Activated CD8-positive, alpha-beta memory T cell treated with anti-CD3 and anti-CD28 coated beads, Interleukin-2, amount 50 U/mL, for 4 hours (primary cell): ENCODE results near the gene TAF4.
"Not testable (repeated sequence)": the region's sequence is repeated elsewhere in the genome, so short reads cannot be mapped to it uniquely, and the experiment has no call there.

ENCODE experiments used
- DNase-seq: peaks from one replicate; pipeline ENCODE4 v3.0.0-alpha.2; 2020

TAF4 gene

DNA sequence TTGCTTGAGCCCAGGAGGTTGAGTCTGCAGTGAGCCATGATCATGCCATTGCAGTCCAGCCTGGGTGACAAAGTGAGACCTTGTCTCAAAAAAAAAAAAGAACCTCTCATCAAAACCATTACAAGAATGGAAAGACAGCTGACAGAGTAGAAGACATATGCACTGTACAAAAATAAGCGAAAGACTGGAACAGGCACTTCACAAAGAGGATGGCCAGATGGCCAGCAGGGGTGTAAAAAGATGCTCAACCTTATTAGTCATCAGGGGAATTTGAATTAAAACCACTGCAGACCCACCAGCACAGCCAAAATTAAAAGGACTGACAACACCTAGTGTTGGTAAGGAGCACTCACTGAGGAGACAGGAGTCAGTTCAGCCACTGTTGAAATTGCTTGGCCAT is 13.5 kb upstream of the TAF4 start:
- DNase-seq: no peak

GRCh38 chr20:62073323-62073722 is 7.6 kb upstream of the TAF4 start:
- DNase-seq: no peak

GRCh38 chr20:62071669-62072430 is 6.2 kb upstream of the TAF4 start:
- DNase-seq: not testable (repeated sequence)

- no peak for DNase-seq
Measured at GRCh38 chr20:62069741-62070216, 4.1 kb upstream of the TAF4 start.

GRCh38 chr20:62068997-62069396 is 3.3 kb upstream of the TAF4 start:
- no peak for DNase-seq

DNA sequence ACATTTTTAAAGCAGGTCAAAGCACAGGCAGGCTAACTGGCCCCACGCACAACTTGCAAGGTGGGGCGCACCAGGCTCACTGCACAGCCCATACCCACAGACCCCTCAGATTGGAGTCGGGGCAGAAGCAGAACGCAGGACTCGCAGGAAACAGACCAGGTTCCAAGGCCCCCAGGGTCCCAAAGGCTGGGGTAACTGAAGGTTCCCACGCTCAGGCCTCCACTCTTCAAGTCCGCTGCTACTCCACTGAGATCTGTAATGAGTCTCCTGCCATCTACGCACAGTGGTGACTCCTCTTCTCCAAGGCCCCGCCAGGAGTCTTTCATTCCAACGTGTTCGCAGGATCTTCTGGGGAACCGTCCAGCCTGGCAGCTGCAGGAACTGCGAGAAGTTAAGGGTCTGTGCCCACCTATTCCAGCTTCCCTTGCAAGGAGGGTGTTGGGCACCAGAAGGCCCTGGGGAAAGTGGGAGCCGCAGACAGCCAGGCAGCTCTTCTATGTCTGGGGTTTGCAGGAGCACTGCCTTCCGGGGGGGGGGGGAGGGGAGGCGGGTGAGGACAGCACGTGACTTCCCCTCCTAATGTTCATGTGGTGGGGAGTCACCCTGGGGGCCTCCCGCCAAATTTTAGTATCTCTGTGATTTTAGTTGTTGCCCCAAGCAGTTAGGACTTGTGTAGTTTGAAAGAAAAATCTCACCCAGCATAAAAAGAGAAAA is 2.0 kb upstream of the TAF4 start:
- no peak for DNase-seq

- DNase-seq: no peak
Measured at GRCh38 chr20:62066983-62067433, 1.3 kb upstream of the TAF4 start.

- no peak for DNase-seq
Measured at GRCh38 chr20:62066339-62066982, 780 bp upstream of the TAF4 start.

GRCh38 chr20:62064770-62065673 is 659 bp downstream of the TAF4 start:
- no peak for DNase-seq

DNA sequence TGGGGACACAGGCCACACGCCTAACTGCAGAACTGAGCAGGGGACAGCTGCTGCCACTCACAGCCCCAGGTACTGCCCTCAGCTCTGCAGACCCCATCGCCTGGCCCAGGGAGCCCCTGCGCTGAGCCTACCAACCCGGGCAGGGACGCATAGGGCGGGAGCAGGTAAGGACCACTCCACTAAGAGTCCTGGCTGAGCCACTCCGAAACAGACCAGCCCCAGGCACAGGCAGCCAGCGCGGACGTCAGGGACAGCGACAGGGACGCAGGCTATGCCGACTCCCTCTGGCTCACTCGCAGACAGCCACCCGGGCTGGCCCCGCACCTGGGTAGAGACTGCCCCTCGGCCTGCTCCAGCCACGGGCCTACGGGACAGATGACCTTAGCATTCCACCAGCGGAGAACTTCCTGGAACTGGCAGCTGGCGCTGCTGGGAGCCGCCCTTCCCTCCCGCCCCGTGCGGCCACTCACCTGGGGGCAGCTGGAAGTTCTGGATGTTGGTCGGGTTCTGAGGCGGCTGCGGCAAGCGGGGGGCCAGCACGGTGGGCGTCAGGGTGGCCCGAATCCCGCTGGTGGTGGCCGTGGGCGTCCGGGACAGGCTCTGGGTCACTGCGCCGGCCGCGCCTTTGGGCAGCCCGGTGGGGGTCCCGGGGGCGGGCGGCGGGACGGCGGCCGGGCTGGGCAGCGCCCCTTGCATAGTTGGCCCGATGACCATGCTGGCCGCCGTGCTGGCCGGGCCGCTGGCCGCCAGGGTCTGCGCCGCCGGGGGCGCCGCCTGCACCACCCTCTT is 1.5 kb downstream of the TAF4 start:
- DNase-seq: no peak

DNA sequence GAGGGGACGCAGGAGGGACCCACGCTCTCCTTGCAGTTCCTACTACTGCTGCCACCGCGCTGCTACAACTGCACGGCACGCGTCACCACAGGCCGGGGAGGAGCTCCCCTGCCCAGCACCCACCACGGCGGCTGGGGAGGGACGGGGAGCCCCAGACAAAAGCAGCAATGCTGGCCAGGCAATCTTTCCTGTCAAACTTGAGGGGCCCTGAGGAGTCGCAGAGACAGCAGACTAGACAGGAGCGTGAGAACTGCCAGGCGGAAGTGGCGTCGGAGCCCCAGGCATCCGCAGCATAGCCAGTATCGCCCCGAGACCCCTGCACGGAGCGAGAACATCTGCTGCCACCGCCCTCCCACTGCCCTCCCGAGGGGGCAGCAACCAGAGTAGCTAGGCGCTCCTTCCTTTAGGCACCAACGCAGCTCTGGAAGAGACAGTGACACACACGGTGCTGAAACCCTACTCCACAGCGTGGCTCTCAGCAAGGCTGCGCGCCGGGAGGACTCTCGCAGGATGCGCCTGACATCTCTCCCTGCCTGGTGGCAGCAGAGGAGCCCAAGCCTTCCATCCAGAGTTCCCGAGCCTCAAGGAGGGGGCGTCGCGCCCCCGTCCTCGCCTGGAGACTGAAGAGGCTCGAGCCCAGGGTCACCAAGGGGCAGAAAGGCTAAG is 2.2 kb downstream of the TAF4 start:
- no peak for DNase-seq

- no peak for DNase-seq
Measured at GRCh38 chr20:62062661-62063314, 2.9 kb downstream of the TAF4 start.

- no peak for DNase-seq
Measured at GRCh38 chr20:62061851-62062423, 3.7 kb downstream of the TAF4 start.

DNA sequence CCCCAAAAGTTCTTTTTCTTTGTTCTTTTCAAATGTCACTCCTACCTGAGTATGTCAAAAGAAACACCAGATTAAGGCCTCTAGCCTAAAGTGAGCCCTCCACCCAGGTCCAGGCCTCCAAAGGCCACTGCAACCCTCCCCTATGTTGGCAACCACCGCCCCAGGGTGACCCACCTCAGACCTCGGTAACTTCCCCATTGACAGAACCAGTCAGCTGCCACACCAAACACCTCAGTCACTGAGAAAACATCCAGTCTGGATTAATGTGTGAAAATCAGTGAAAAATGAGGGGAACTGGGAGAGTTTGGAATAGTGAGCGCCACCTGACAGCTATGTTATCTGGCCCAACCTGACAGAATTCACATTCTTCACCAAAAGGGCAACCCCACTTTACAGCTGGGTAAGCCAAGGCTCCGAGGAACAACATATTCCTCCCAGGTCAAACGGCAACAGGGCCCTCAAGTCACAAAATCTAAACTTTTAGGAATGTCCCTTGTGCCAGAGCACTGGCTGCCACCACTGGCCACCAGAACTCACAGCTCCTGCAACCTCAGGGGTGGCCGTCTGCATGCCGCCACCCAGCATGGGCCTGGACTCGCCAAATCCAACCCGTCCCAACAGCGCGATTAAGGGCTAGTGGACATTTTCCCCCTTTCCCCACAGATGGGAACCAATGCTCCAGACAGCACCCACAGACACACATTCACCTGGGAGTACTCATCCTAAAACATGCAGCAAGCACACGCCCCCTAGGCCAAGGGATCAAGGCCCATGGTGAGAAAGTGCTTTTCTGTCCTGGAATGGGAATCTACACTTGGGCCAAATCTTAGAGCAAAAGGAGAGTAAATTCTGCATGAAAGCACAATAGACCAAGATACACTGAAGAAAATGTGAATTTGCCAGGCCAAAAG is 4.8 kb downstream of the TAF4 start:
- no peak for DNase-seq

DNA sequence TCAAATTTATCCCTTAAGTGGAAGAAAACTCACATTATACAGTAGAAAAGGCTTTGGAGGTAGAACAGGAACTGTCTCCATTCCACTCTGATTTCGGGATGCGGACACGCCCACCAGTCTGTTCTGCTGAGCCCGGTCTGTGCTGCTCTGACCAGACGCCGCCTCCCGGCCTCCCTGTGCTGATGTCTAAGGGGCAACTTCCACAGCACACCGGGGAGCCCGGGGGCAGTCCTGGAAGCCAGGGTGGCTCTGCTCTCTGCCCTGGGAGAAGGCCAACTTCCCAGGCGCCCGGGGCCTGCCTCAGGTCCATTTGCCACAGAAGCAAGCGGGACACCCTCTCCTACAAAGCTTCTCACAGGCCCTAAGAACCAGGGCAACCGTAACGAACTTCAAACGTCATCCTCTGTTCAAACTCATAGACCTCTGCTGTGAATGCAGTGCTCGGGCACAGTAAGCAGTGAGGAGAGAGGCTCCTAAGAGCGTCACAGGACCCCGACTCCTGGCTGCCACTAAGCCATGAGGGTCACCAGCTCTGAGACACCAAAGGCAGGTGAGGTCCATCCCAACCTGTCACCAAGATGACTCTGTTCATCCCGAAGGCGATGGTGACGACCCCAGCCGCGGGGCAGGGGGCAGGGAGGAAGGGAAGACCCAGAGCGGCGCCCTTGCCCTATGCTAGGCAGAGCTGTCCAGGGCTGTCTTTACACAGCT is 5.6 kb downstream of the TAF4 start:
- no peak for DNase-seq

GRCh38 chr20:62059401-62059800 is 6.3 kb downstream of the TAF4 start:
- DNase-seq: no peak

- DNase-seq: no peak
Measured at GRCh38 chr20:62058941-62059340, 6.7 kb downstream of the TAF4 start.

DNA sequence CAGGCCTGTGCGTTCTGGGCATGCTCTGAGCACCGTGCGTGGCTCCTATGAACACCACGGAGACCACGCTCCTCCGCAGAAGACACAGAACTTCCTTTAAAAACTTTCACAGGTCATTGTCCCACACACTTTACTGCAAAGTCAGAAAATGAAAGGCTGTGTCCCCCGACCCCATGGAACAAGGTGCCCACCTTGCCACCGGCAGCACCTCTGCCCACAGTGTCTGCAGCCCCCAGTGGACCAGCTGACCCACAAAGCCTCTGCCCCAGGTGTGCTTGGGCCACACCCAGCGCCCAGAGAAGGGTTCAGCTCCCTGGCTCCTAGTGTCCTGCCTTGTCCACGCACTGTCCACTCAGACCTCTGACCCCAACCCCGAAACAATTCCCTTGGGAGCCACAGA is 8.7 kb downstream of the TAF4 start:
- no peak for DNase-seq

GRCh38 chr20:62056377-62056776 is 9.3 kb downstream of the TAF4 start:
- DNase-seq: no peak
